NB4 (cell line): ENCODE data around the gene RIC1.
"Not testable (repeated sequence)": the region's sequence is repeated elsewhere in the genome, so short reads cannot be mapped to it uniquely, and the experiment has no call there.

Experiments used
- DNase-seq: peaks from one replicate; pipeline ENCODE4 v3.0.0; 2010; ENCODE audit warnings: low read depth
- H3K4me3 ChIP-seq: one replicate; pipeline ENCODE4 v1.5.1; 2011; ENCODE audit warnings: mild to moderate bottlenecking, low read depth, low read length, moderate library complexity
- MYC ChIP-seq: IDR thresholded peaks from 2 replicates; pipeline ENCODE4 v1.6.1; 2011; ENCODE audit warnings: low read depth, low read length
- POLR2A ChIP-seq: IDR thresholded peaks from 2 replicates; pipeline ENCODE4 v1.6.1; 2011; ENCODE audit warnings: mild to moderate bottlenecking; ENCODE audit not compliant: insufficient read length; ENCODE audit errors: extremely low read depth
- TF ChIP-seq, protein P1 (sequence below): IDR thresholded peaks from one replicate; pipeline ENCODE4 v1.5.1; 2012; ENCODE audit warnings: low read depth, low read length
- TF ChIP-seq, protein P2 (sequence below): IDR thresholded peaks from 2 replicates; pipeline ENCODE4 v1.6.1; 2011; ENCODE audit warnings: low read depth, low read length

RIC1 gene

DNA sequence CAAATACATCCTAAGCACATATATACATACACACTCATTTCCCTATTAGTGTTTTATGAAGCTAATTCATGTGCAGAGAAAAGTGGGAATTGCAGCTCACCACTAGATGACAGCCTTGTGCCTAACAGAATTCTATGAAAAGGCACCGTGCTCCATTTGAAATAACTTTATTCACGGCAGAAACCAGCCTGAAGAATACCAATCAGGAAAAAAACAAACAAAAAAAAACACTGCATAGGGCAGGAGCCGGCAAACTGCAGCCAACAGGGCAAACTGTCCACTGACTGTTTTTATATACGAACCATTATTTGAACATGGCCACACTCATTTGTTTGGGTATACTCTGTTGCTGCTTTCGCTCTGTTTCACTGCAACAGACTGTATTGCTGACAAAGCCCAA, 170.4 kb downstream of the RIC1 start:
- TF ChIP-seq MYC: no peak
- TF ChIP-seq, protein P1, sequence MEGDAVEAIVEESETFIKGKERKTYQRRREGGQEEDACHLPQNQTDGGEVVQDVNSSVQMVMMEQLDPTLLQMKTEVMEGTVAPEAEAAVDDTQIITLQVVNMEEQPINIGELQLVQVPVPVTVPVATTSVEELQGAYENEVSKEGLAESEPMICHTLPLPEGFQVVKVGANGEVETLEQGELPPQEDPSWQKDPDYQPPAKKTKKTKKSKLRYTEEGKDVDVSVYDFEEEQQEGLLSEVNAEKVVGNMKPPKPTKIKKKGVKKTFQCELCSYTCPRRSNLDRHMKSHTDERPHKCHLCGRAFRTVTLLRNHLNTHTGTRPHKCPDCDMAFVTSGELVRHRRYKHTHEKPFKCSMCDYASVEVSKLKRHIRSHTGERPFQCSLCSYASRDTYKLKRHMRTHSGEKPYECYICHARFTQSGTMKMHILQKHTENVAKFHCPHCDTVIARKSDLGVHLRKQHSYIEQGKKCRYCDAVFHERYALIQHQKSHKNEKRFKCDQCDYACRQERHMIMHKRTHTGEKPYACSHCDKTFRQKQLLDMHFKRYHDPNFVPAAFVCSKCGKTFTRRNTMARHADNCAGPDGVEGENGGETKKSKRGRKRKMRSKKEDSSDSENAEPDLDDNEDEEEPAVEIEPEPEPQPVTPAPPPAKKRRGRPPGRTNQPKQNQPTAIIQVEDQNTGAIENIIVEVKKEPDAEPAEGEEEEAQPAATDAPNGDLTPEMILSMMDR: peak; percentile 97
- TF ChIP-seq, protein P2, sequence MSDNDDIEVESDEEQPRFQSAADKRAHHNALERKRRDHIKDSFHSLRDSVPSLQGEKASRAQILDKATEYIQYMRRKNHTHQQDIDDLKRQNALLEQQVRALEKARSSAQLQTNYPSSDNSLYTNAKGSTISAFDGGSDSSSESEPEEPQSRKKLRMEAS: no peak; the same call in 1 of the 2 replicates
- TF ChIP-seq POLR2A: no peak
- H3K4me3 ChIP-seq: no peak overlapping the region
- peak; percentile 75 for DNase-seq

DNA sequence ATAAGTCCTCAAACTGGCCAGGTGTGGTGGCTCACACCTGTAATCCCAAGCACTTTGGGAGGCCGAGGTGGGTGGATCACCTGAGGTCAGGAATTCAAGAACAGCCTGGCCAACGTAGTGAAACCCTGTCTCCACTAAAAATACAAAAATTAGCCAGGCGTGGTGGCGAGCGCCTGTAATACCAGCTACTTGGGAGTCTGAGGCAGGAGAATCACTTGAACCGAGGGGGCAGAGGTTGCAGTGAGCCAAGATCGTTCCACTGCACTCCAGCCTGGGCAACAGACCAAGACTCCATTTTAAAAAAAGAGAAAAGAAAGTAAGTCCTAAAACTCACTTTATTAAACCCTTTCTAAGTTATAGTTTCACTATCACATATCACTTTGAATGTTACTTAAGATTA, 171.5 kb downstream of the RIC1 start:
- H3K4me3 ChIP-seq: not testable (repeated sequence)

DNA sequence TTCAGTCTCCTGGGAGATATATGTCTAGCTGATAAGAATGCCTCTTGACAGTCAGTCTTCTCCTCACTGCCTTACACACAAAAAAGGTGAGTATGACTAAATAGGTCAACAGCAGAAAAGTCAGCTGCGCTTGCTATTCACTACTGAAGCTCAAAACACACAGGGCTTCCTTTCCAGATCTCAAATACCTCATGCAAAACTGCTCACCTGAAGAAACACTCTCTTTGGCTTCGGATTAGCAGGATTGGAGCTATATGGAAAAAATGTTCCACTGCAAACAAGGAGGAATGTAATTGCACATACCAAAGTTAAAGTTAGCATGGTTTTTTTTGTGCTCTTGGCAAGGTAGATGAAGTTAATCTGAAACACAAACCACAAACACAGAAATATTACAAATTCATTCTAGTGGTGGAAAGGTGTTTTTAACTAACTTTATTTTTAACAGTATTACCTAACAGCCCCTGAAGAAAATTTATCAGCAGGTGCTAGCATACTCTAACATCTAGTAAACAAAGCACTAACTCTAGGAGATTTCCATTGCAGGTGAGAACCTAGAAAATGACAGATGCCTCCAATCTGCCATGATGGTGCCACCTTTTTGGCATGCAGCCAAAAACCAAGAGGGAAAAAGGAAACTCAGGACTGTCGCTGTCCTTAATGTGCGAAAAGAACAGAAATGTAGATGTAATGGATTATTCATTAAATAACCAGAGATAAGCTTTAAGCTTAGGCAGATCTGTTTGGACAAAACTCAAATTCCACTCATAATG, 172.2 kb downstream of the RIC1 start:
- TF ChIP-seq, protein P2: no peak
- no peak for TF ChIP-seq MYC
- TF ChIP-seq POLR2A: no peak
- TF ChIP-seq, protein P1: no peak
- DNase-seq: no peak

More for the DNA sequence above, 171.5 kb downstream of the RIC1 start:
- DNase-seq: not testable (repeated sequence)

DNA sequence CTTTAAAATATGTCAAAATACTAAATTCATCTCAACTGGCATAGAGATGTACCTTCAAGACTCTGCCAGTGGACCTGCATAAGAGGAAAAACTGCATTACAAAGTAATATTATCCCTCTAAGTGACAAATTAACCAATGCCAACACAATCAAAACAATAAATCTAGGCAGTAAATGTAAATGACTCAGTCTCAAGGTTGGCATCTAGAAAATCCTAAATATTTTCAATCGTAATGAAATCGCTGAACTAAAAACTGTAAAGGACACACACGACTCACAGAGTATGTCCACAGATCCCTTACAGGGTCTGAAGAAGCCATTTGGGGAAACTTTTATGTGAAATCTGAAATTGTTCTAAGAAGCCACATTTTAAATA, 172.8 kb downstream of the RIC1 start:
- DNase-seq: no peak
- no peak overlapping the region for H3K4me3 ChIP-seq
- TF ChIP-seq MYC (no peak), POLR2A (no peak)
- TF ChIP-seq, protein P1: no peak
- TF ChIP-seq, protein P2: no peak

More for the DNA sequence above, 172.2 kb downstream of the RIC1 start:
- H3K4me3 ChIP-seq: no peak overlapping the region

DNA sequence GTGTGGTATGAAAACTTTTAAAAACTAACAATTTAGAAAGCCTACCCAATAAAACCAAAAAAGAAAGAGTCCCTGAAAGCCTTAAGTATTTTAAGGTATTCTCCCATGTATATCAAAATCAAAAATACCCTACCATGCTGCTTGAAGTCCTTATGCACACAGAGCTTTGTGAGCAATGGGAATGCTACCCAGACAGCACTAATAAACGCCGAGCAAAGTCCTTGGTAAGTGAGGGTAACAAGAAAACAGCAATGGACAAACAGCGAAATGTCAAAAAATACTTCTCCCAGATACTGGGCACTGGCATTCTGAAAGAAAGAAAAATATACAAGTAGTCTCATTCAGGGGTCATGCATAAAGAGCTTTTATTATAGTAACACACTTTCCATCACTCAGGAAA, 176.6 kb downstream of the RIC1 start:
- DNase-seq: no peak
- TF ChIP-seq MYC (no peak), POLR2A (no peak)
- TF ChIP-seq, protein P2: no peak
- TF ChIP-seq, protein P1: no peak
- no peak overlapping the region for H3K4me3 ChIP-seq

DNA sequence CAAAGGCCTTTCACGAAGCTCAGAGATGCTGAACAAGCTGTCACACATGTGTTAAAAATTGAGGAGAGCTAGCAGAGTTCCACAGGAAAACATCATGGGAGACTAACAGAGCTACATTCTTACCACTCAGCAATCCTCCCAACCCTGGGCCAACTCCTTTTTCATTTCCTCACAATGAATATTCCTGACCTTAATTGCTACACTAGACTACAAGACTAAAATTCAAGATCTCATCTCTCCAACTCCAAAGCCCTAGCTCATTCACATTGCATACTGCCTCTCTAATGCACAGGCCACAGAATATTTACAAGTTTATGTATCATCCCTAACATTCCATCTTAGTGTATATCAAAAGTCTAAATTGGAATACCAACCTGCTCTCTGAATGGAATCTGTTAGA, 182.8 kb downstream of the RIC1 start:
- DNase-seq: no peak
- H3K4me3 ChIP-seq: no peak overlapping the region
- TF ChIP-seq, protein P1: no peak
- TF ChIP-seq, protein P2: no peak
- no peak for TF ChIP-seq MYC
- no peak for TF ChIP-seq POLR2A
